Progenitor cell of endocrine pancreas (in vitro differentiated cells): ENCODE results near the gene MMEL1. TPM values are rescaled to one million over a fixed set of nuclear protein-coding genes. Genes with fewer than 3 reads are reported as not detected.

ENCODE experiments used
- DNase-seq: peaks from one replicate; pipeline ENCODE4 v3.0.0; 2021; ENCODE audit warnings: low spot score; ENCODE audit not compliant: unreplicated experiment
- H3K27ac Mint-ChIP-seq: 2 replicates; pipeline ENCODE4 v1.8.0; 2021; ENCODE audit warnings: mild to moderate bottlenecking, moderate library complexity, mixed read lengths
- H3K27me3 Mint-ChIP-seq: 2 replicates; pipeline ENCODE4 v1.8.0; 2021; ENCODE audit warnings: mixed read lengths
- H3K36me3 Mint-ChIP-seq: 2 replicates; pipeline ENCODE4 v1.8.0; 2022; ENCODE audit warnings: mixed read lengths; ENCODE audit not compliant: insufficient read depth
- H3K4me1 Mint-ChIP-seq: 2 replicates; pipeline ENCODE4 v1.8.0; 2021; ENCODE audit warnings: low read depth, mixed read lengths
- H3K4me3 Mint-ChIP-seq: 2 replicates; pipeline ENCODE4 v1.8.0; 2021; ENCODE audit warnings: low read depth, mild to moderate bottlenecking, moderate library complexity, mixed read lengths
- H3K9me3 Mint-ChIP-seq: 2 replicates; pipeline ENCODE4 v1.8.0; 2021; ENCODE audit warnings: low read depth, mixed read lengths
- CTCF ChIP-seq: fragments of 200-600 bp; sonication (generic); IDR thresholded peaks from one replicate; pipeline ENCODE4 v1.5.0; 2021; ENCODE audit warnings: antibody characterized with exemption, mild to moderate bottlenecking; ENCODE audit not compliant: unreplicated experiment
- total RNA-seq: library from RNA; stranded (reverse); gene quantifications from 2 replicates; pipeline ENCODE4 v1.2.1, GENCODE V29; 2021

The MMEL1 gene
- total RNA-seq, 1 donor from 2014 or later: 0.93 TPM

DNA sequence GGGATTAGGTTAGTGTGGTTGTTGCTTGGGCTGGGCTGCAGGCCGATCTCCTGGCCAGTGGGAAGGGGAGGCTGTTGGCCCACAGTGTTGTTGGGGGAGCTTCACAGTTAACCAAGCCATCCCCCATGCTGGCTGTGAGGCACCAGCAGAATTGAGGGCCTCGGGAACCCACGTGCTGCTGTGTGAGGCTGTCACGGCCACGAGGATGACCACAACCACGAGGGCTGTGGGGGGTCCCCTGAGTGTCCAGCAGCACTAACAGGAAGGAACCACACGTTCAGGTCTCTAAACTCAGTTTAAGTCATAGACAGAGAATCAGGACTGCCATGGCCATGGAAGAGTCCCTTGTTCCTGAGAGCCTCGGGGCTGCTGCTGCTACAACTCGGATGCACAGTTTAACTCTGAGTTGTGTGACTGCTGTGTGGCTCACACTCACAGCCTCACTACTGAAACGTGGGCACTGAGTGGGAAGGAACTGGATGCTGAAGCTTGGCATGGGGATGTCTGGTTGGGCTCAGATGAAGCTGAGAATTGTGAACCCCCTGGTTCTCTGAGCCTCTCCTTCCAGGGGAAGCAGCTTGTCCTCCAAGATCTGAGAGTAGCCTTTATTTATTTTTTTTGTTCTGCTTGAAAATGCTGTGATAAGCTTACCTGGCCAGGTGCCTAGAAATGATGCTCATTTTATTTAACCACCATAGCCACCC is 4.8 kb upstream of the MMEL1 start:
- Mint-ChIP-seq H3K4me3 (no peak overlapping the region), H3K27me3 (peaks cover 28% of the 10 kb centered on the region), H3K27ac (no peak overlapping the region), H3K9me3 (peaks cover 4% of the 10 kb centered on the region), H3K4me1 (peaks cover 2% of the 10 kb centered on the region), H3K36me3 (no peaks in the 10 kb centered on the region)
- no peak for TF ChIP-seq CTCF
- no peak for DNase-seq

- TF ChIP-seq CTCF: no peak
- H3K9me3 Mint-ChIP-seq: peaks cover 4% of the 10 kb centered on the region
- peaks cover 34% of the 10 kb centered on the region for H3K27me3 Mint-ChIP-seq
- no peaks in the 10 kb centered on the region for H3K36me3 Mint-ChIP-seq
- no peak for DNase-seq
- H3K4me3 Mint-ChIP-seq: no peak overlapping the region
- H3K4me1 Mint-ChIP-seq: no peaks in the 10 kb centered on the region
- no peak overlapping the region for H3K27ac Mint-ChIP-seq
These were observed 3.9 kb upstream of the MMEL1 start for GRCh38 chr1:2636733-2637132.

DNA sequence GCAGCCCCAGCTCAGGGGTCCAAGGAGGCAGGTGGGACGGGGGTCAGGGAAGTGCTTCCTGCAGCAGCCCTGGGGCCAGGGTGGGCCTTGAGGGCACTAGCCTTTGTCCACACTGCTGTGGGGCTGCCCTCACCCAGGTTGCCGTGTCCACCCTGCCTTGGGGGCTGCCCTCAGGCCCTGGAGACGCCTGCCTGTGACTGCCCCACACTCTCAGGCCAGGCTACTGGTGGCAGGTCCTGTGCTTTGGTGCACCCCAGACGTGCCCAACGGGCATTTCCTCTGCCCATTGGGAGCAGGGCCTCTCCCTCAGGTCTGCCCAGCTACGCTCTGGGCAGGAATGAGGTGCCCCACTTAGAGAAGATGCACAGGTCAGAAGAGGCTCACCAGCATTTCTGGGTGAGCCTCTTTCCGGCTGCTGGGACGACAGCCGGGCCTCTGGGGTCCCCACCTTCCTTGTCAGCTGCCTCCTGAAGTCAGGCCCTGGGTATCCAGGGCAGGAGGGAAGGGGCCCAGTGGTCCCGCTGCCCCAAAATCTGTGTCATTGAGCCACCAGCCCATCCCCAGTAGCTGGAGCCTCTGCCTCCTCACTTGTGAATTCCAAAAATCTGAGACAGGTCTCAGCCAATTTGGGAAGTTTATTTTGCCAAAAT is 2.7 kb upstream of the MMEL1 start:
- H3K36me3 Mint-ChIP-seq: no peaks in the 10 kb centered on the region
- peaks cover 43% of the 10 kb centered on the region for H3K27me3 Mint-ChIP-seq
- peaks cover 4% of the 10 kb centered on the region for H3K9me3 Mint-ChIP-seq
- peaks cover 2% of the 10 kb centered on the region for H3K4me1 Mint-ChIP-seq
- no peak for DNase-seq
- no peak overlapping the region for H3K4me3 Mint-ChIP-seq
- TF ChIP-seq CTCF: no peak
- H3K27ac Mint-ChIP-seq: no peak overlapping the region

GRCh38 chr1:2633936-2634491 is 1.2 kb upstream of the MMEL1 start:
- Mint-ChIP-seq H3K4me1 (peaks cover 2% of the 10 kb centered on the region), H3K9me3 (peaks cover 4% of the 10 kb centered on the region), H3K36me3 (no peaks in the 10 kb centered on the region), H3K4me3 (no peak overlapping the region), H3K27me3 (peaks cover 53% of the 10 kb centered on the region), H3K27ac (no peak overlapping the region)
- TF ChIP-seq CTCF: no peak
- DNase-seq: no peak

DNA sequence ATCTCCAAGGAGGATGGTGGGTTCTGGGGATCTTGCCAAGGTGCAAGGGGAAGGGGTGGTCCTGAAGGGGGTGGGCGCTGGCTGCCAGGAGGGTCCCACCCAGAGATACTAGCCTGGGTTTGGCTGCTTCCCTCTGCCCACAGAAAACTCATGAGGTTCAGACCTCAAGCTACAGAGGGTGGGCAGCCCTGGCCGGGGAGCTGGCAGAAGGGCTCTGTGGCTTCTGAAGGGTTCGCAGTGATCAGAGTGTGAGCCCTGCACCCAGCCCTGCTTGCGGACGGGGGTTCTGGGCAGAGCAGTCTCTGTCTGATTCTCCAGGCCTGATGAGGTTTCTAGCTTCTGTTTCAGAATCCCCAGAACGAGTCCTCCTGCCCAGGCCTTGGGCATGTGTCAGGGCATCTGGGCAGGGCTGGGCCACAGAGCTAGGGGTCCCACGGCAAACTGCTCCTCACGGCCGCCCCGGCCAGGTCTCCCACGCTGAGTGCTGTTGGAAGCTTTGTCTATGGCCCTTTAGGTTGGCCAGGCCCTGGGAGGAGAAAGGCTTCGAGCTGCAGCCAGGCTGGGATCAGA is 635 bp upstream of the MMEL1 start:
- peaks cover 2% of the 10 kb centered on the region for H3K4me1 Mint-ChIP-seq
- H3K36me3 Mint-ChIP-seq: no peaks in the 10 kb centered on the region
- no peak overlapping the region for H3K27ac Mint-ChIP-seq
- peaks cover 50% of the 10 kb centered on the region for H3K27me3 Mint-ChIP-seq
- peaks cover 4% of the 10 kb centered on the region for H3K9me3 Mint-ChIP-seq
- no peak for TF ChIP-seq CTCF
- no peak overlapping the region for H3K4me3 Mint-ChIP-seq
- no peak for DNase-seq
